ENCODE results near the gene PDAP1.

PDAP1 gene

GRCh38 chr7:99424932-99425730, 16.7 kb upstream of the PDAP1 start:
- no peak for DNase-seq

- peak; percentile 19 for DNase-seq
Measured at GRCh38 chr7:99422625-99423024, 14.2 kb upstream of the PDAP1 start.

DNA sequence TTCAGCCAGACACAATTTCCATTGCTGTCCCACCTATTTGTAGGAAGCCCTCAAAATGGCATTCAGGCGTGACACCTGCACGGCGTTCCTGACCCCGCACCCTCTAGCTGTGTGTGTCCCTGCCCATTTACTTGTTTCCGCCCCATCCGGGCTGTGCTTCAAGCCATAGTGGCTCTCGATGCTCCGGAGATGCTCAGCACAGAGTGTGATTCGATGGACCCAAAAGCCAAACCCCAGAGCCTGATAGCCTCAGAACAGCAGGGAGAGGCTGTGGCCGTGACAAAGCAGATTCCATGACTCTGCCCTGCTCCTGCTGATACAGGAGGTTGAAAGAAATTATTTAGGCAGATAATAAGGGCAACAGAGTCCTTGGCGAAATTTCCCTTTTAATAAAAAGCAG, 13.8 kb upstream of the PDAP1 start:
- peak; percentile 56 for DNase-seq

DNA sequence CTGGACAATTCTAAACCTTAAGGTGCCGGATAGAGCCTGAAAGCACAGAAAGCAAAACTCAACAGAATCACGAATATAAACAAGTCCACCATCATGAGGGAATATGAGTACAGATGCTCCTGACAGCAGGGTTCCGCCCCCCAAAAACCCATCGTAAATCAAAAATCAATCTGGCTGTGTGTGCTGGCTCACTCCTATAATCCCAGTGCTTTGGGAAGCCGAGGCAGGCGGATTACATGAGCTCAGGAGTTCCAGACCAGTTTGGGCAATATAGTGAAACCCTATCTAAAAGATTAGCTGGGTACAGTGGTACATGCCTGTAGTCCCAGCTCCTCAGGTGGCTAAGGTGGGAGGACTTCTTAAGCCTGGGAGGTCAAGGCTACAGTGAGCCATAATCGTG, 12.6 kb upstream of the PDAP1 start:
- DNase-seq = no peak

DNA sequence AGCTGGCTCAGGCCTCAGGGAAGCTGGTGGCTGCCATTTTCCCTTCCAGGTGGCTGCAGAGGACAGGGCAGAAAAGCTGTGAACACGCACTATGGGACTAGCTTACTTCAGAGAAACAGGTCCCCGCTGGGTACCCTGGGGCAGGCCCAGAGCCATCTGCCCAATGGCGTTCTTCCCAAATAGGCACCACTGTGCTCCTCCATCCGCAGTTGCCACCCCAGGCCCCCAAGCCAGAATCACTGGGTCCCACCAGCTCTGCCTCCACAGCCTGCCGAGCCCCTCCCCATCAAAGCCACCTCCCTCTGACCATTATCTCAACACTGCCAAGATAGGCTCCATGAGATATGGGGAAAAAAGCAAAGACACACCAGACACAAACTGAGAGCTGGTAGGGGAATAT, 11.8 kb upstream of the PDAP1 start:
- no peak for DNase-seq

- DNase-seq = no peak
Measured at GRCh38 chr7:99419323-99420021, 11.1 kb upstream of the PDAP1 start.

DNA sequence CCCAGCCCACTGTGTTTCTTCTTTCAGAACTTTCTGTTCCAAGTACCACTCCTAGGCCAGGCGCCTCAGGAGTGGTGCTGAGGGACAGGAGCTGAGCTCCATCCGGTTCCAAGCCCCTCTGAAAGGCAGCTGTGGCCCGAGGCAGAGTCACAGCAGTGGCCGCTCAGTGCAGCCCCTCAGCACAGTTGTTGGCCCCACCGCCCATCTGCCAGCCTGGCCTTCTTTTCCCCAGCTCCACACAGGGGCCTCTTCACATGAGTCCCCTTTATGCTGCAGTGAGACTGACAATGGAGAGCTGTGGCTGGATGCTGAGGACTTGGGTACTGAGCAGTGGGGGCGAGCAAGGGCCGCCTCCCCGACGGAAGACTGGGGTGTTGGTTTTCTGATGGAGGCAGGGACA, 9.9 kb upstream of the PDAP1 start:
- DNase-seq = no peak

DNA sequence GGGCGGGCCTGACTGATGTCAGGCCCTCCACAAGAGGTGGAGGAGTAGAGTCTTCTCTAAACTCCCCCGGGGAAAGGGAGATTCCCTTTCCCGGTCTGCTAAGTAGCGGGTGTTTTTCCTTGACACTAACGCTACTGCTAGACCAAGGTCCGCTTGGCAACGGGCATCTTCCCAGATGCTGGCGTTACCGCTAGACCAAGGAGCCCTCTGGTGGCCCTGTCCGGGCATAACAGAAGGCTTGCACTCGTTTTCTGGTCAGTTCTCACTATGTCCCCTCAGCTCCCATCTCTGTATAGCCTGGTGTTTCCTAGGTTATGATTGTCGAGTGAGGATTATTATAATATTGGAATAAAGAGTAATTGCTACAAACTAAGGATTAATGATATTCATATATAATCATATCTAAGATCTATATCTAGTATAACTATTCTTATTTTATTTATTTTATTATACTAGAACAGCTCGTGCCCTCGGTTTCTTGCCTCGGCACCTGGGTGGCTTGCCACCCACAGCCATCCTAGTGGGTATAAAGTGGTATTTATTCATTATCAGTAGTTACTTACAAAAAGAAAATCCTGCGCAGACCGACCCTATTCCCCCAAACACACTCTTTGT, 7.2 kb upstream of the PDAP1 start:
- peak; percentile 25 for DNase-seq

GRCh38 chr7:99410635-99411034, 2.2 kb upstream of the PDAP1 start:
- no peak for DNase-seq

- no peak for DNase-seq
Measured at GRCh38 chr7:99409806-99410205, 1.4 kb upstream of the PDAP1 start.

DNA sequence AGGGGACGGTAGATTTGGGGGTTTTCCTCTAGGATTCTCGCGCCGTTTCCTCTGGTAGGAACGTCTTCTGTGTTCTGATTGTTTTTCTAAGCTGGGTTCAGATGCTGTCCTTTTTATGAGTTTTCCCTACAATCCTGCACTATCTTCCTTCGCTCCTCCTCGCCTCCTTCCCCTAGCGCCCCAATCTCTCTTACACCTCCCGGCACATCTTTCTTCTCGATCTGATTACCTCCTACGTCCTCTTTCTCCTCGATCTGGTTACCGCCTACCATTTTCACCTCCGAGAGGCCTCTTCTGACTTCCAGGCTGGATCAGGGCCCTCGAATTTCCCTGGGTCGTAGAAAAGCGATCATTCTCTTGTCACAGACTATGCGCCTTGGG, 785 bp upstream of the PDAP1 start:
- DNase-seq = no peak

DNA sequence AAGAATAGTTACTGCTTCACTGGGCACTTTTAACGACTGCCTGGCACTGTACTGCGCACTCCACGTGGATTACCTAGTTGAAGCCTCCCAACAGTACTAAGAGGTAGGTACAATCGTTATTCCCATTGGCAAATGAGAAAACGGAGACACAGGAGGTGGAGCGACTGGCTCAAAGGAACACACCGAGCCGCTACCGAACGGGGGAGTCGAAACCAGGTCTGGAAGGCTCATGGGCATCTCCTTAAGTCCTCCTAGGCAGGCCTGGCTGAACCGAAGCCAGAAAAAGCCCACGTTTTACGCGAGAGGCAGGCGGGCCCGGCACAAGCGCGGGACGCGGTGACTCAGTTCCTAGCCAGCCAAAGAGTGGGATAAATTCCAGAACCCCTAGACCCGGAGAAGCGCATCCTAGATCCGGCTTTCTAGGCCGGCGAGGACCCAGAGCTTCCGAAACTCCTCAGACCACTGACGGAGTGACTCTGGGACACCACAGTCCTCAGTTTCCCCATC, 472 bp downstream of the PDAP1 start:
- peak; percentile 15 for DNase-seq

DNA sequence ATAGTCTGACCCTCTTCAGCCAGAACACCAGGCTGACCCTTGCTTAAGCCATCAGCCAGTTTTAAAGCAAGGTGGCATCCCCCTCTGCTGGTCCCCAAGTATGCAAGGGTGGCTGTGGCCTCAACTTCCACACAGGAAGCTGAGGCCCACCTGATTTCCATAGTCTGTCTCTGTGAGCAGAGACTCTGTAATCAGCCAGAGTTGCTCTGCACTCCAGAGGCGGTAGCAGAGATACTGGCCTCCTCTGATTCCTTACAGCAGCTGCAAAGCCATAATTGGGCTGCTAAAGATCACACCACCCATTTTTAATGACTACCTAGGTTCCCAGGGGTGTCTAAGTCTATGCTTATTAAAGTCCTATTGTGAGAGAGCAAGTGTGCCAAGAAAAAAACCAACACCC, 1.8 kb downstream of the PDAP1 start:
- no peak for DNase-seq

DNA sequence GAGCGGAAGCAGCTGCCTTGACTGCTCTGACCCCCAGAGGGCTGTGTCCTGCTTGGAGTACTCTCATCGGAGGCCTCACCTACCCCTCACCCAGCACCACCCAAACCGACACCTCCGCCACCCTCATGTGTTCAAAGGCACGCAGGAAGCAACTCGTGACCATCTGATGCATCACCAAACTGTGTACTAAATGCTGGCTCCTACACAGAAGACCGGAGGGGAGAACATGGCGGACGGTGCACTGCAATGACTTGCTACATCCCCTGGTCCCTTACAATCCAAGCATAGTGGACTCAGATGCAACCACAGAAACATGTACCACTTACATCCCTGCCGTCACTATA, 3.4 kb downstream of the PDAP1 start:
- DNase-seq = no peak

DNA sequence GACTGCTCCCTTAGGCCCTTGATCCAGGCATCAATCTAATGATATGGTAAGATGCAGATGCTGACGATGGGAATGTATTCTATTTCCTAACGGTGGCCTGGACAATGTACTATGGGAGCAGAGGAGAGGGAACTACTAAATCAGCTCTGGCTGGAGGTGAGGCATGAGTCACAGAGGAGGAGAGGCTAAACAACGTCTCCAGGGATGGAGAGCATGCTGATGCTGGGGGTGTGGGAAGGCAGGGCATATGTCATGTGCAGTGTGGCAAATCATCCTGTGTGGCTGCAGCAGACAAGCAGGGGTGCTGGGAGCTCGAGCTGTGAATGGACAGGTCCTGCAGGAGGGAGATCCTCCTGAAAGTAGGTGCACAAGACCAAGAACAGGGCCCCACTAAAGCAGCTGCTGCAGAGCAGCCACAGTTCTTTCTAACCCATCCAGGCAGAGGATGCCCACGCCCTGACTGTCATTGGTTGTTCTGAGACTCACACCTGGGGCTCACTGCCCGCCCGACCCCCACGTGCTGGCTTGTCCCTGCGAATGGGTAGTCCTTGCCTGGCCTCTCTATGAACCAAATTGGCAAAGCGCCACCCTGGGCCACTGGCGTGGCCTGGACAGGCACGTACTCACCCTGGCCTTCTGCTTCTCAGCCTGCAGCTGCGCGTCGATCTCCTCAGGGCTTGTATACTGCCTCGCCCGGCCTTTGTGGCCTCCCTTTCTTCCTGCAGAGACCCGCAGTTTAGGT, 4.0 kb downstream of the PDAP1 start:
- no peak for DNase-seq

- no peak for DNase-seq
Measured at GRCh38 chr7:99403764-99404163, 4.6 kb downstream of the PDAP1 start.

DNA sequence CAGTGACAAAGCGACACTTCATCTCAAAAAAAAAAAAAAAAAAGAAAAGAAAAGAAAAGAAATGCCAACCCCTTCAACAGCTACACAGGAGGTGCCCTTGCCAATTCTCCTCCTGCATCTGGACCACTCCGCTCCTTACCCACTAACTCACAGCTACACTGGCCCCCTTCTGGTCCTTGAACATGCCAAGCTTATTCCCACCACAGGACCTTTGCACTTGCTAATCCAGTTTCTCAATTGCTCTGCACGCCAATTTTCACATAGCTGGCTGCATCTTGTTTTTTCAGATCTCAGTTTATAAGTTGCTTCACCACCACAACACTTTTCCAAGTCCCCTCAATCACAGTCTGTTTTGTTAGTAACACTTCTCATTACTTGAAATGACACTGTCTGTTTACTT, 5.5 kb downstream of the PDAP1 start:
- DNase-seq = no peak

- no peak for DNase-seq
Measured at GRCh38 chr7:99399597-99399996, 8.8 kb downstream of the PDAP1 start.

GRCh38 chr7:99398891-99399445, 9.4 kb downstream of the PDAP1 start:
- DNase-seq = no peak

- DNase-seq = no peak
Measured at GRCh38 chr7:99397297-99397983, 11.0 kb downstream of the PDAP1 start.

DNA sequence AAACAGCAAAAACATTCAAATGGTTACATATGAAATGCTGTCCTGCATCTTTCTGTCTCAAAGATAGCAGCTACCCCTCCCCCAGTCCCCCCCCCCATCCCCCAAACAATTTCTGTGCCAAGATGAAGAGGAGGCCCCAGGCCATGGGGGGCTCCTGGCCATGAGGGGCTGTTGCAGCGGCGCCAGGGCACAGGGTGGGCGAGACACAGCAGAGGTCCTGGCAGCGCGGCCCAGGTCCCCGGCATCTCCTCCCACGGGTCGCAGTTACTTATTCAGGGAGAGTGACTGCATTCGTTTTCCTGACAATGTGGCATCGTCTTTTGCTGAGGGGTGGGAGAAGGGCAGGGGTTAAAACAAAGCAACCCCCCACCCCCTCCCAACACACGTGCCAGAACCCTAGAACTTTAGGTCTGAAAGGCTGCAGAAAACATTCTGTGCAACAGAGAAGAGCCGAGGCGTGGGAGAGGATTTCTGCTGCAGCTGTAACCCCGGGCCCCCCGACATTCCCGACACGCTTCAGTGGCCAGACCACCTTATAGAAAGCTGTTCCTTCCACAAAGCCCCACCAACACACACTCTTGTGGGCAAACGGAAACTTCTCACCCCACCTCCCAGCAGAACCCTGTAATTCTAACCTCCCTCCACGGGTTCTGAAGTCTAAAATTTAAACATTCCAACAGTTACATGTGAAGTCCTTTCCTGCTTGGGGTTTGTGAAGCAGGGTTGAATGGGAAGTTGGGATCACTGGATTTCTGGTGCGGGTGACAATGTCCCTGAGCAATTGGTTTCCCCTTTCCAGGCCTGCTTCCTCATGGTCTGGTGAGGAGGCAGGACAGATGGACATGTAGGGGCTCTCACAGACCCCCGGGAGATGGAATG, 11.7 kb downstream of the PDAP1 start:
- DNase-seq = no peak

Measured in NCI-H510A treated with DMSO at 0.1 percent for 48 hours (cell line).